Mammary epithelial cell (primary cell): ENCODE measurements around the gene FSTL4.

Experiments used
- CTCF ChIP-seq, 2 donors: IDR thresholded peaks in 1 of 2; conservative IDR thresholded peaks in 1 of 2; 2 replicates each; pipeline ENCODE4 v1.5.1; 2011 to 2012; ENCODE audit warnings: inconsistent platforms in 2 of 2, low read length in 2 of 2, mild to moderate bottlenecking in 2 of 2, control low read depth in 1 of 2, low read depth in 1 of 2; ENCODE audit not compliant: insufficient read depth in 1 of 2; ENCODE audit errors: extremely low read depth in 1 of 2
- EZH2 ChIP-seq: IDR thresholded peaks from 2 replicates; pipeline ENCODE4 v1.6.1; 2012; ENCODE audit warnings: low read length, inconsistent platforms, borderline replicate concordance

- no peak for TF ChIP-seq CTCF (conservative IDR thresholded peaks at IDR 0.05 in 1 of 2, IDR thresholded peaks at IDR 0.05 in 1 of 2; ENCODE audit: extremely low read depth in 1 of 2, insufficient read depth in 1 of 2, low read depth in 1 of 2, low read length in 2 of 2)
- no peak for TF ChIP-seq EZH2
These were observed 365.8 kb downstream of the FSTL4 start for GRCh38 chr5:133246376-133247150.
